NCI-H1417 (cell line): ENCODE data around the gene FYCO1.

ENCODE experiments used
- DNase-seq, 3 experiments: peaks; one replicate each; lab custom pipeline; 2025; lab: John Stamatoyannopoulos, UW

FYCO1 gene

GRCh38 chr3:45915059-45915439, 80.6 kb downstream of the FYCO1 start:
- no peak for DNase-seq

DNA sequence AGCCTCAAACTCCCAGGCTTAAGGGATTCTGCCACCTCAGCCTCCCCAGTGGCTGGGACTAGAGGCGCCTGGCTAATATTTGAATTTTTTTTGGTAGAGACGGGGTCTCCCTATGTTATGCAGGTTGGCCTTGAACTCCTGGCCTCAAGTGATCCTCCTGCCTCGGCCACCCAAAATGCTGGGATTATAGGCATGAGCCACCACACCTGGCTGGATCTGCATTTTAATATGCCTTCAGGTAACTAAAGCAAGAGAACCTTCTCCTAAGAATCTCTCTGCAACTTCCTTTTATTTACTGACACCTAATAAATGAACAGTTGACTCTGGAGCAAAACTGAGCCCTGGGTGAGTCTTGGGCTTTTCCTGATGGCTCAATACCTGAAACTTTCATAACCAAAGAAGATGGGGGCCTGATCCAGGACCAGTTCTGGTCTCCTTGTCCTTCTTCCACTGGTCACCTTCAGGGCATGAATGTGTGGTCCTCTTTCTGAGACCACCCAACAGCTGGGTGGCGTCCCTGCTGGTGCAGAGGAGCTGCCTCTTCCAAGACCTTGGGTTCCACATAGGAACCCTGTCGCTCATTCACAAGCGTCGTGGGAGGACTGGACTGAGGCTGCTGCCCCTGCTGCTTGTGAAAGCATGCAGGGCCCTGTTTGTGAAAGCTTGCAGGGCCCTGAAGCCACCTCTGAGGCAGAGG, 81.1 kb downstream of the FYCO1 start:
- no peak for DNase-seq

GRCh38 chr3:45912435-45912834, 83.2 kb downstream of the FYCO1 start:
- DNase-seq: no peak

DNA sequence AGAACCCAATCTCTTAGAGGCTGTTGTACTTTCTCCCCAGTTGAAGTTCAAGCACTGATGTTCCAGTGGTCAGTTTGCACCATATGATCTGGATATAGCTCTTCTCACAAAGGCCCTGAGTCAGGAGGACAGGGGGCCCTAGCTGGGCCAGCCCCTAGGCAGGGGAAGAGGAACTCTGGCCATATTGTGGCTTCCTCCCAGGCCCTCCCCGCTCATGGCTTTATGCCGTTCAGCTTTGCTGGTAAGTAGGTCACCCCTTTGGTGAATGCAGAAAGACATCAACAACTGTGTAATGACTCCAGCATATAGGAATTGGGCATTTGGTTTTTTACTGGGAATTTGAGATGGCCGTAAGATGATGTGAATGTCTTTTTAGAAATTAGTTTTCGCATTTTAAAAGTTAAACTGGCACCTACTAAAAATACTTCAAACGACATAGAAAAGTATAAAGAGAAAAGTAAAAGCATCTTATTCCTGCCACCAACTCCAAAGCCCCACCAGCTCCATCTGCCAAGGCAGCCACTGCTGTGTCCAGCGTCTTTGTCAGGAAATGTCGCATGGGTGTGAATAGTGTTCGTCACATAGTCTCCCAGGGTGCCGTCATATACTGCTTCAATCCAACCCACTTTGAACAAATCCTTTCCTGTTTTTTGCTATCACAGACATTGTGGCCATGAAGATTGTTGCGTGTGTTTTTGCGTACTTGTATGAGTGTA, 84.0 kb downstream of the FYCO1 start:
- no peak for DNase-seq

- no peak for DNase-seq
Measured at GRCh38 chr3:45910892-45911291, 84.7 kb downstream of the FYCO1 start.

GRCh38 chr3:45909542-45909941, 86.1 kb downstream of the FYCO1 start:
- no peak for DNase-seq

- no peak for DNase-seq
Measured at GRCh38 chr3:45908761-45909160, 86.9 kb downstream of the FYCO1 start.

- DNase-seq: no peak
Measured at GRCh38 chr3:45907769-45908705, 87.6 kb downstream of the FYCO1 start.

DNA sequence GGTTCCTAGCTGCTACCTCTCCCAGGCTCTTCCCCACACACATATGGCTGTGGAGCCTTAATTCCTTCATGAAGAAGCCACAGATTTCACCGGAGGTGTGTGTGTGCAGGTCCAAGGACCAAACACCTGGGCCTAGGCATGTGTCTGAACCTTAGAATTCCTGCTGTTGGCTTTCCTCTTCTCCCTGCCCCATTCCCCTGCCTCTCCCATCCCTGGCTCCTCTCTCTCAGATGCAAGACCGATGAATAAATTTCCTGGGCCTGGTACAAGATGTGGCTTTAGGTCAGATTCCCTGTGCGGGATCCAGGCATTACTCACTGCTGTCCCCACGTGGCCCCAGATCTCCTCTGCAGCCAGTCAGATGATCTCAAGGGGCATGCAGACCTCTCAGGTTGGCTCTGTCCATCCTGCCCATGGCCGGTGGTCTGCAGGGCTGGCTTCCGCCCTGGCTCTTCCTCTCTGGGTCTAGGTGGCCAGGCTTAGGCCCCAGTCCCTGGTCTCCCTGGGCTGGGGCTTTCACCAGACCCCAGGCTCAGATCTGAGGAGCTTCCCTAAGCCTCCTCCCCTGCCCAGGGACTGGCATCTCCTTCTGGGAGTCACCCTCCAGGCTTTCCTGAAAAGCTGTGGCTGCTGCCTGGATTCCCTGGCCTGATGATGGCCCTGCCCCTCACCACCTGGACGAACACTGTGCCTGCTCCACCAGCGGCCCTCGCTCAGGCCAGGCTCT, 88.8 kb downstream of the FYCO1 start:
- peak in 1 of 3 experiments; percentile 1 for DNase-seq

- no peak for DNase-seq
Measured at GRCh38 chr3:45905755-45906154, 89.9 kb downstream of the FYCO1 start.

- no peak for DNase-seq
Measured at GRCh38 chr3:45904931-45905330, 90.7 kb downstream of the FYCO1 start.

GRCh38 chr3:45896956-45897355, 98.7 kb downstream of the FYCO1 start:
- no peak for DNase-seq

DNA sequence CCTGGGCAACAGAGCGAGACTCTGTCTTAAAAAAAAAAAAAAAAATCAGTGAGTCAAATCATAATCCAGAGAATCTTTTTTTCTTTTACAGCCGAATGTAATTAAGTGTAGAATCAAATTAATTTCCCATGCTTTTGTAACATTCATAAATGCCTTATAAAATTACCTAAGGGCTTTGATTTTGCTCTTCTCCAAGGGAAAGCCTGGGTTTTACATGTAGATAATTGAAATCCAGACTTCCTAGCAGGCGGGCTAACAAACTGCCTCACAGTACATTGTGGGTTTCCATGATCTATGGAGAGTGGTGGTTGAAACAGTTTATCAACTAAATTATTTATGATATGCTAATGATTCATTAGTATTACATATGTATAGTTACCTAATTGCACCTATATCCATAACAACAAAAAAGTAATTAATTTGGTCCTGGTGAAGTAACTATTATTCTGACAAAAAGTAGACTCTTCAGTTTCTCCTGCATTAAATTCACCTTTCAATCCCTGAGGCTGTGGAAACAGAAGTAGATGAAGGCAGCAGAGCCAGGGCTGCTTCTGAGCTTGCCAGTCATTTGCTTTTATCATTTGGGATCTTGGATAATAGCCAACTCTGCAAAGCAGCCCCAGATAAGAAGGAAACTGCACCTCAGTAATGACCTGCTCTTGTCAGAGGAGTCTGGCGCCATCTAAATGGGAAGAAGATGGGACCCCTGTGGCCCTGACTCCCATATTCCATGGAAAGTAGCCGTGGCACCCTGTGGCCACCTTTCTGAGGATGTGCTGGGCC, 99.7 kb downstream of the FYCO1 start:
- DNase-seq: peak in 1 of 3 experiments; percentile 9

GRCh38 chr3:45894015-45894414, 101.6 kb downstream of the FYCO1 start:
- no peak for DNase-seq

DNA sequence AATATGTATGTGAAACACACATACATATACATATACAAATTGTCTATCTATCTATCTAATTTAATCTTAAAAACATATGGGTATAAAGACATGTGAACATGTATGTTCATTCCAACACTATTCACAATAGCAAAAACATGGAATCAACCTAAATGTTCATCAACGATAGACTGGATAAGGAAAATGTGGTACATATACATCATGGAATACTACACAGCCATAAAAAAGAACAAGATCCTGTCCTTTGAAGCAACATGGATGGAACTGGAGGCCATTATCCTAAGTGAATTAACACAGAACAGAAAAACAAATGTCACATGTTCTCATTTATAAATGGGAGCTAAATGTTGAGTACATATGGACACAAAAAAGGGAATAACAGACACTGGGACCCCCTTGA, 103.5 kb downstream of the FYCO1 start:
- DNase-seq: no peak

DNA sequence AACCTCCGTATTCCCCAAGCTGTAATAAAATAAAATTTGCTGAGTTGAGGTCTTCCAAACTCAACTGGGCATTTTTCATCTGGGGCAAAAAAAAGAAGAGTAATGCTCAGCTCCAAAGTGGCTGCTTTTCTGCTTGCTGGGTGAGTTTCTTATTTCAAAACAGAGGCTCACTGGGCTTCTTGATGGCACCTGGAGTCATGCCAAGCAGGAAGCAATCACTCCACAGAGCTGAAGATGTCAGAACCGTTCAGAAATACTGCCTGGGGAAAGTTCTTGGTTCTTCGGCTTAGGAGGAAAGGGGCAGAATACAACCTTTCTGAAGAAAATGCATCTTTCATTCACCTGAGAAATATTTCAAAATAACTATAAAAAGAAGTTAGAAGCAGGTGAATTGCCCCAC, 105.2 kb downstream of the FYCO1 start:
- DNase-seq: peak; percentile 13 to 54 (median 46)

GRCh38 chr3:45889337-45889736, 106.3 kb downstream of the FYCO1 start:
- DNase-seq: no peak

DNA sequence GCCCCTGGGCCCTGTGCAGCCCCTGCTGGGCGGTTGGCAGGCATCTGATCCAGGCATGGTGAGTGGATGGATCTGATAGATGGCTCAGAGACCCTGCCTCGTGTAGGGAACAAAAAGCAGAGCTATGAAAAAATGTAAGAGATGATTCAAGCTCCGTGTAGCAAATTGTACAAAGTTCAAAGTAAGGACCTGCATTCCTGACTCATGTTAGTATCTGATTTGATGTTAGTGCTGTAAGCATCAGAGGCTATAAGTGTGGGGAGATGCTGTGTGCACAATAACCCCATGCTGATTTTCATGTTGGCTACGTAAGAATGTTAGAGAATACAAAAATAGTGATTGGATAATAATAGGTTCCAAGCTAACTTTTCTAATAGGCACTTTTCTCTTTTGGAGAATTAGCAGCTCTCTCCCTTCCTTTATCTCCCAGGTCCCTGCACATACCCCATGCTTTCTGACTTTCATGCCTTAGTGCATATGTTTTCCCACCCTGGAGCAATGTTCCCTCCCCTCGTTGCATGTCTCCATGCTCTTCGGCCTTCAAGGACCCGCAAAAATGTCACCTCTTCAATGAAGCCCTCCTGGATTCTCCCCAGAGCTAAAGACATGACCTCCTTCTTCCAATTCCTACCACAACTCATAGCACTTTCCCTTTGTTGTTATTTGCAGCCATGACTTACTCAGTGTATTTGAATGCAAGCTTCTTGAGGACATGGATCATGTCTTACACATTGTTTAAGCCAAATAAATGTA, 107.7 kb downstream of the FYCO1 start:
- no peak for DNase-seq

DNA sequence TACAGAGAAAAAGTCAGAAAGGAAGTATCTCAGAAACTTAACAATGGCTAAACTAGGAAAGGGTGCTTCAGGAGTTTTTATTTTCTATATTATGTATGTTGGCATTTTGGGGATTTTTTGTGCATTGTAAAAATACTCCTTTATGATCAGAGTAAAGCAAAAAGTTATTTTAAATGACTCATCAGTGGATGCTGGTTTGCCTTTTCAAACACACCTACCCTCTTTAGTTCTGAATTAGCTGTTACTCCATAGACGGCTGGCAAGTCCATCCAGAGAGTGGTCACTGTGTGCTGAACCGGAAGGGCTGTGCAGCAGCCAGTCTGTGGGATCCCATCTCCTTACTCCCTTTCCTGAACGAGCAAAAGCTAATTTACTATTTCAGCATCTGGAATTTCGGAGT, 108.3 kb downstream of the FYCO1 start:
- no peak for DNase-seq

- peak in 1 of 3 experiments; percentile 22 for DNase-seq
Measured at GRCh38 chr3:45885979-45886705, 109.5 kb downstream of the FYCO1 start, which contains the start of gene CCR9. Gene CCR9, plus strand, starts transcription at chr3:45886543. Its CDS starts 8,391 bp downstream, at chr3:45894934.
